Spleen (tissue), 7 donors: Measurements from ENCODE around the gene PFKM.

Experiments used
- POLR2A ChIP-seq, 3 donors: fragments of 450-650 bp; IDR thresholded peaks; one replicate each; pipeline ENCODE4 v1.5.1; 2017; ENCODE audit warnings: antibody characterized with exemption in 3 of 3, mild to moderate bottlenecking in 1 of 3
- POLR2AphosphoS5 ChIP-seq, 3 donors: sonication (generic); formaldehyde crosslinking; IDR thresholded peaks; one replicate each; pipeline ENCODE4 v1.5.1; 2017; ENCODE audit warnings: antibody characterized with exemption in 3 of 3
- TF ChIP-seq, protein P1 (sequence below), 11 experiments: fragments of 200-600 bp in 7 of 11; fragments of 450-650 bp in 4 of 11; sonication (generic) in 4 of 11; IDR thresholded peaks in 8 of 11; conservative IDR thresholded peaks in 3 of 11; 1 replicate in 7 of 11; 2 replicates in 4 of 11; pipeline versions ENCODE4 v1.4.0 to v1.8.0; 2016 to 2021; ENCODE audit warnings: antibody characterized with exemption in 11 of 11, inconsistent platforms in 4 of 11, mild to moderate bottlenecking in 1 of 11
- donor health status: DM: no; HTN: no; CAD: no; lungs with moderate emphysema.
- donor health status: DM: no; HTN: no; CAD: no.
- donor health status: DM: no; HTN: no; CAD: no.

DNA sequence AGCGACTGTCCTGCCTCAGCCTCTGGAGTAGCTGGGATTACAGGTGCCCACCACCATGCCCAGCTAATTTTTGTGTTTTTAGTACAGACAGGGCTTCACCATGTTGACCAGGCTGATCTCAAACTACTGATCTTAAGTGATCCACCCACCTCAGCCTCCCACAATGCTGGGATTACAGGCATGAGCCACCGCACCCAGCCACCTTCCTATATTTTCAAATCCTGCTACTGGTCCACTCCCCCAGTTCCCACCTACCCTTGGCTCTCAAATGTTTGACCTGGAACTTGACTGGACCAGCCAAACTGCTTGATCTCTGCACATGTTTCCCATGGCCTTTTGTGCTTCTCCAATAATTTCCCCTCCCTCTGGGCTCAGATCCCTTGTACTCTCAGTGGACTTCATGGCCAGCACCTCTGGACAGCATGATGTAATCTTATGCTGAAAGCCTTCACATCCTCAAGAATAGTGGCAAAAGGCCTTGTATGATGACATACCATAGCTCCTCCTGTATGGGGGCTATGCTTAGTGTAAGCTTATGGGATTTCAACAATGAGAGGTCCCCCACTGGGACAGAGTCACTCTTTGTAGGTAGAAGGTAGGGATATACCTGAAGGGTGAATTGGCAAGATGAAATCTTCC, 61.8 kb downstream of the PFKM start:
- TF ChIP-seq, protein P1, sequence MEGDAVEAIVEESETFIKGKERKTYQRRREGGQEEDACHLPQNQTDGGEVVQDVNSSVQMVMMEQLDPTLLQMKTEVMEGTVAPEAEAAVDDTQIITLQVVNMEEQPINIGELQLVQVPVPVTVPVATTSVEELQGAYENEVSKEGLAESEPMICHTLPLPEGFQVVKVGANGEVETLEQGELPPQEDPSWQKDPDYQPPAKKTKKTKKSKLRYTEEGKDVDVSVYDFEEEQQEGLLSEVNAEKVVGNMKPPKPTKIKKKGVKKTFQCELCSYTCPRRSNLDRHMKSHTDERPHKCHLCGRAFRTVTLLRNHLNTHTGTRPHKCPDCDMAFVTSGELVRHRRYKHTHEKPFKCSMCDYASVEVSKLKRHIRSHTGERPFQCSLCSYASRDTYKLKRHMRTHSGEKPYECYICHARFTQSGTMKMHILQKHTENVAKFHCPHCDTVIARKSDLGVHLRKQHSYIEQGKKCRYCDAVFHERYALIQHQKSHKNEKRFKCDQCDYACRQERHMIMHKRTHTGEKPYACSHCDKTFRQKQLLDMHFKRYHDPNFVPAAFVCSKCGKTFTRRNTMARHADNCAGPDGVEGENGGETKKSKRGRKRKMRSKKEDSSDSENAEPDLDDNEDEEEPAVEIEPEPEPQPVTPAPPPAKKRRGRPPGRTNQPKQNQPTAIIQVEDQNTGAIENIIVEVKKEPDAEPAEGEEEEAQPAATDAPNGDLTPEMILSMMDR (IDR thresholded peaks at IDR 0.05 in 8 of 11, conservative IDR thresholded peaks at IDR 0.05 in 3 of 11): no peak
- TF ChIP-seq POLR2A (IDR thresholded peaks at IDR 0.05) (no peak), POLR2AphosphoS5 (IDR thresholded peaks at IDR 0.05) (no peak)
